Measurements from ENCODE around the gene TGFBRAP1.

DNA sequence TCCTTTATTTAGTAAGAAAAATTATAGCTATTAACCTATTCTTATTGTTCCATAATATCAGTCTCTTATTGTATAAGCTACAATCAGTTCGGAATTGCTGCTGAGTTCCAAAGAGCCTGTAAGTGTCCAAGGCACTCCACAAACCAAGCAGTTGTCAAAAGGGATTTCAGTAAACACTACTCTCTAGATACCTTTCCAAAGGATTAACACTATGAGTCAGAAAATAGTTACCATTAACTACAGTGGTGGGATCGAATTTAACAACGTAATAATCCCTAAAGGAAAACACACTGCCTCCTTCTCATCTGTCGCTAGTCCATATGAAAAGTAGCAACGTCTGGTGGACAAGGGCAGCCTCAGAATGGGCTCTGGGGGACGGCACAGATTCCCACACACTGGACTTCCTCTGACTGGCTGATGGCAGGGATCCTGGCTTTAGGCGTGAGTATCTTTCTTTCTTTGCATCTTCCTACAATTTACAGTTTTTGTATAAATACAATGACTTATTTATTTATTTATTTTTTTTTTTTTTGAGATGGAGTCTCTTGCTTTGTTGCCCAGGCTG is 8.8 kb downstream of the TGFBRAP1 start:
- no peak for TF ChIP-seq EZH2 (IDR thresholded peaks at IDR 0.05; ENCODE audit: low read depth)
- TF ChIP-seq, protein P1, sequence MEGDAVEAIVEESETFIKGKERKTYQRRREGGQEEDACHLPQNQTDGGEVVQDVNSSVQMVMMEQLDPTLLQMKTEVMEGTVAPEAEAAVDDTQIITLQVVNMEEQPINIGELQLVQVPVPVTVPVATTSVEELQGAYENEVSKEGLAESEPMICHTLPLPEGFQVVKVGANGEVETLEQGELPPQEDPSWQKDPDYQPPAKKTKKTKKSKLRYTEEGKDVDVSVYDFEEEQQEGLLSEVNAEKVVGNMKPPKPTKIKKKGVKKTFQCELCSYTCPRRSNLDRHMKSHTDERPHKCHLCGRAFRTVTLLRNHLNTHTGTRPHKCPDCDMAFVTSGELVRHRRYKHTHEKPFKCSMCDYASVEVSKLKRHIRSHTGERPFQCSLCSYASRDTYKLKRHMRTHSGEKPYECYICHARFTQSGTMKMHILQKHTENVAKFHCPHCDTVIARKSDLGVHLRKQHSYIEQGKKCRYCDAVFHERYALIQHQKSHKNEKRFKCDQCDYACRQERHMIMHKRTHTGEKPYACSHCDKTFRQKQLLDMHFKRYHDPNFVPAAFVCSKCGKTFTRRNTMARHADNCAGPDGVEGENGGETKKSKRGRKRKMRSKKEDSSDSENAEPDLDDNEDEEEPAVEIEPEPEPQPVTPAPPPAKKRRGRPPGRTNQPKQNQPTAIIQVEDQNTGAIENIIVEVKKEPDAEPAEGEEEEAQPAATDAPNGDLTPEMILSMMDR (conservative IDR thresholded peaks at IDR 0.05): no peak

Measured in PC-9 (cell line).